Stimulated activated CD4-positive, alpha-beta T cell treated with anti-CD3 and anti-CD28 coated beads, TNF-alpha, amount 100 ng/mL, for 1 hour (primary cell): ENCODE measurements around the gene HERC3.

Experiments
- DNase-seq, 3 donors: peaks; one replicate each; pipeline ENCODE4 v3.0.0-alpha.2; 2020; ENCODE audit warnings: low read depth in 3 of 3, low spot score in 1 of 3

HERC3 gene

DNA sequence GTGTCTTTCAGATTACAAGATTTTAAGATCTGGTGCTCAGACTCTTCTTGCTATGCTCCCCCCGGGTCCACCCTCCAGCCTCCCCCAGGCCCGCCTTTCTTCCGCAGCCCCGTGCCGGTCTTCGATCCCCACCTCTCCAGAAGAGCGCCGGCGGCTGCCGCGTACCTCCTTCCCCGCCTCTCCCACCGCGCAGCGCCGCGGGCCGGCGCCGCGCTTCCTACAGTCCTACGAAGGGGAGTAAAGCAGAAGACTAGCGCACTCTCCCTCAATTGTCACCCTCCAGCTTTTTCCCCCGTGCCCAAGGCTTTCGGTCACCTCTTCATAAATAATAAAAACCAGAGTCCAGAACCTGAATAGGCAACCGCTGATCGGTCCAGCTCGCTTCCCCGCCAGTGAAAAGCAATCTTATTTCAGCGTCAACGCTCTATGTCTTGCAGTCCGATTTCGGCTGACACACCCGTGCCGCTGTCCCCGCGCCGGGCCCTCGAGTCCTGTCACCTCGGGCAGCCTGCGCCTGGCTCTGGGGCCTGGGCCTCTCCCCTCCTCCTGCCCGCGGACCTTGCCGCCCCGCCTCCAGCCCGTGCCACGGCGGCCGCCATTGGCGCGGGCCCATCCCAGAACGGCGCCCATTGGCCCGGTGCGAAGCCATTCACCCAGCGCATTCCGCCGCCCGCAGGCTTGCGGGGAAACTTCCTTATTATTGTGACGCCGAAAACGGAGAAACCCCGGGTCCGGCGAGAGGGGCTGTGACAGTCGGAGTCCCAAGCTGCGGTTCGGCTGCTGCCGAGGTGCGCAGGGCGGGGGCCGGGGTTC lies at the start of gene HERC3:
TSS of gene HERC3 (plus strand) at position 694 of the 813 bp plus-strand sequence. CDS start 13,344 bp downstream, outside the sequence.
- DNase-seq = peak; percentile 66 to 81 (median 76)

DNA sequence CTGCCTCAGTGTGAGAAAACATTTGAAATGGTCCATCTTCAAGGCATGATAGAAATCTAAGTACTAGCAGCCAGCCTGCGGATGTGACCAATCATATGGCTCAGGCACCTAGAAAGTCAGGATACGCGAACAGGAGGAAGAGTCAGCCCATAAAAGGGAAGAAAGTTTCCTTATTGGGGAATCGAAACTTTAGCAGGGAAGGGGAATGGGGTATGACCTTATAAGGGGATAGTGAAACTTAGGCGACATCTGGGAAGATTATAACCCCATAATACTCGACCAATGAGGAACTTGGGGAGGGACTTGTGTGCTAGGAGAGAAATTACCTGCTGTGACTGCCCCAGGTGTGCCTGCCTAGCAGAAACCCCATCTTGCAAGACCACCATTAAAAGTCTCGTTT lies 42.5 kb upstream of the HERC3 start:
- no peak for DNase-seq

- DNase-seq = no peak
Observed at GRCh38 chr4:88567591-88567990, 24.7 kb upstream of the HERC3 start.

GRCh38 chr4:88570001-88570400 lies 22.3 kb upstream of the HERC3 start:
- no peak for DNase-seq

DNA sequence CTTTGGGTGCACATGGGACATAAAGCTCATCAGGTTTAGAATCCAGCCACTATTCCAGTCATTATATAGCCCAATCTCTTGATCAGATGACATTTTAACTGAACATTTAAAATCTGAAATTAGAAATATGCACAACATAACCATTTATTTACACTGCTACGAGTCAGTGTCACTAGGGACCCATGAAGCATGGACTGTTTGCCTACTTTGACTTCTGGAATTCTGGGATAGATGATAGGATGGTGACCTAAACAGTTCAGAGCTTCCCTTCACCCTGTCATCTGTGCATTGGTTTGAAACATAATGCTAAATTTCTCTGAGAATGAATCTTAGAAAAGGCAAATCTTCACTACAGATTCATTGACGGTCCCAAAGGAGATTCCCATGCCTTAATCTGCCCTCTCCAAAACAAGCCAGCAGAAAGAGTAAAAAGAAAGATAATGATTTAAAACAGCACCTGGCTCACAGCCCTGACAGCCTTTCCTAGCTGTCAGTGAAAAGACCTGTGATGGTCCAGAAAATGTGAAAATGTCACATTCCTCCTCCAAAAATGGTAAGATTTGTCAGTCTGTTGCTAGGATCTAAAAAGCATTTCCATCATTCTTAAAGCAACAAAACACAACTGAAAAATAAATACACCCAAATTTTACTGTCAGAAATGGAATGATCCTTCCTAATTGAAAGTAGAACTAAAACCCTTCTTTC lies 18.9 kb upstream of the HERC3 start:
- no peak for DNase-seq

GRCh38 chr4:88573995-88574394 lies 18.3 kb upstream of the HERC3 start:
- no peak for DNase-seq

DNA sequence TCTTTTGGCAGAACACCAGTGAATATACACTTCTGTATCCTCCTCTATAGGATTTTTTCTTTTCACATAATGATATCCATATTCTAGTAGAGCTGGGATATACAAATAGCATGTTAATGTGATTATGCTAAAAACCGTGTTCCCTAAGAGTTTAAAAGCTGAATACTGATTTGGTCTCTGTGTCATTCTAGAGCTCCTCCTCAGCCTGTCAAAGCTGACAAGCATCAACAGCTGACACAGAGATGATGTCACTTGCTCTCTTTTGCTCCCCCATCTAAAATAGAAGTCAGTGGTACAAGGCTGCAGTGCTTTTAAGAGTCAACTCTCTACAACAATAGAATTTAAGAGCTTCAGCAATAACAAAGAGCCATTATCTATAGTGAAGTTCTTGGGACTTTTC lies 17.1 kb upstream of the HERC3 start:
- no peak for DNase-seq

DNA sequence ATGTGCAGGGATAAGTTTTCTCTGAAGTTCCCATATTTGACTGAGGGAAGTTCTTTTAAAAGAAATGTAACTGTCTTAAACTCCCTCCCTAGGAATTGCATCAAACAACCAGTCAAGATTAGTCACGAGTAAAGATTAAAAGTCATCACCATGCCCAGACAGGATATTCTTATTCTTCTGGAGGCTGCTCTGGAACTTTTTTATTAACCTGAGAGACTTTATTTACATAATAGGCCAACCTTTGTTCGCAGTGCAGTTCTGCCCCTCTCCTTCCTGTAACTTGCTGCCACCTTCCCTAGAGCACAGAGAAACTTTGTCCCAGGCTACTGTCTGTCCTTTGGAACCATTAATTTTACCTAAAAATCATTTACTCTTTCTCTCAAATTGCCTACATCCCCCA lies 9.8 kb upstream of the HERC3 start:
- DNase-seq = no peak

DNA sequence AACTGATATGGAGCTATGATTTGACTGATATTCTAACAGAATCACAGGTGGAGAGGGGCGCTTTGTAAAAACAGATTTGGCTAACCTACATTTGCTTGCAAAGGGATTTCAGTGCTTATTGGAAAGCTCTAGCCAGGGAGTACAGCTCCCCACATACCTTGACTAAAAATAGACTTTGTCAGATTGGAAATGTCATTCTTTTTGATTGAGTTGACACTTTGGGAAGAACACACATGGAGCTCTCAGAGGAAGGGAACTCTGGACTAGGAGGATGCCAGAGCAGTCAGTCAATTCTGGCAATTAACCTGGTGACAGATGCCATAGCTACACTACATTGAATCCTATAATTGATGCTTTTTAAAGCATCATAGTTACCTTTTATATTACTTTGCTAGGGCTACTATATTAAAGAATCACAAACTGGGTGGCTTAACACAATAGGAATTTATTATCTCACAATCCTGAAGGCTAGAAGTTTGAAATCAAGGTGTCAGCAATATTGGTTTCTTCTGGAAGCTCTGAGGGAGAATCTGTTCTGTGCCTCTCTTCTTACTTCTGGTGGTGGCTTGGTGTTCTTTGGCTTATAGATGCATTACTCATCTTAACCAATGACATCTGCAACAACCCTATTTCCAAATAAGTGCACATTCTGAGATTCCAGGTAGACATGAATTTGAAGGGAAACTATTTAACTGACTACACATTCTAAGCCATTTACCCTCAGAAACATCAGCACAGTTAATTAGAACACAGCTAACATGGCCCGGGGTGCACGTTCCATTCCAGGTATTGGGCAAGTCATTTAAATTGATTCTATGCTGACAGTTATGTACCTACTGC lies 8.4 kb upstream of the HERC3 start:
- no peak for DNase-seq

DNA sequence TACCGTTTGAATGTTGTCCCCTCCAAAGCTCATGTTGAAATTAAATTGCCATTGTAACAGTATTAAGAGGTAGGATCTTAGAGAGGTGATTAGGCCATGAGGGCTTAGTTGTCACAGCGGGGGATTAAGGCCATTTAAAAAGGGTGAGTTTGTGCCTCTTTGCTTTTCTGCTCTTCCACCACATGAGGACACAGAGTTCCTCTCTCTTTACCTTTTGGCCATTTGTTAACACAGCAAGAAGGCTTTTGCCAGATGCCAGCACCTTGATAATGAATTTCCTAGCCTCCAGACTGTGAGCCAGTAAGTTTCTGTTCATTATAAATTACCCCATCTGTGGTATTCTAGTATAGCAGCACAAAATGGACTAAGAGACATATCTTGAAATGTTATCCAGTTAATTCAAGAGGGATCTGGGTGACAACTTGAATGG lies 7.8 kb upstream of the HERC3 start:
- DNase-seq = no peak

- DNase-seq = no peak
Observed at GRCh38 chr4:88585917-88586316, 6.4 kb upstream of the HERC3 start.

GRCh38 chr4:88587306-88587705 lies 5.0 kb upstream of the HERC3 start:
- DNase-seq = no peak

- DNase-seq = peak; percentile 49 to 80 (median 62)
Observed at GRCh38 chr4:88592600-88593448, 544 bp downstream of the HERC3 start.

- DNase-seq = no peak
Observed at GRCh38 chr4:88597970-88598660, 5.8 kb downstream of the HERC3 start.

GRCh38 chr4:88599298-88599697 lies 7.0 kb downstream of the HERC3 start:
- DNase-seq = no peak

DNA sequence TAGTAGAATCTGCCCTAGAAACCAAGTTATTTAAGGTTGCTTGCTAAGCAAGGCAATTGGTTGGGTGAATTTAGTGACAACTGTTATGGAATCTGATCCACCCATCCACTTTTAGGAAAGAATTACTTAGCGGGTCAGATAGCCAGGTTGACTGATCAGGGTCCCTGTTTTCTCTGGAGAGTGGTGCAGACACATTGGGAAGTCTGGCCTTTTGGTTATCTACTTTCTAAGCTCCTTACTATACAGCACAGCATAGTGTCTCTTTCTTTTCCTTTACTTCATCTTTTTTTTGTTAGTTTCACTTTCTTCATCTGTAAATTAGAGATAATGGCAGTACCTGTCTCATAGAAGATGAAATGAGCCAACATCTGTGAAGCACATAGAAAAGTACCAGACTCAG lies 7.4 kb downstream of the HERC3 start:
- DNase-seq = no peak

- DNase-seq = no peak
Observed at GRCh38 chr4:88600176-88600838, 8.0 kb downstream of the HERC3 start.

DNA sequence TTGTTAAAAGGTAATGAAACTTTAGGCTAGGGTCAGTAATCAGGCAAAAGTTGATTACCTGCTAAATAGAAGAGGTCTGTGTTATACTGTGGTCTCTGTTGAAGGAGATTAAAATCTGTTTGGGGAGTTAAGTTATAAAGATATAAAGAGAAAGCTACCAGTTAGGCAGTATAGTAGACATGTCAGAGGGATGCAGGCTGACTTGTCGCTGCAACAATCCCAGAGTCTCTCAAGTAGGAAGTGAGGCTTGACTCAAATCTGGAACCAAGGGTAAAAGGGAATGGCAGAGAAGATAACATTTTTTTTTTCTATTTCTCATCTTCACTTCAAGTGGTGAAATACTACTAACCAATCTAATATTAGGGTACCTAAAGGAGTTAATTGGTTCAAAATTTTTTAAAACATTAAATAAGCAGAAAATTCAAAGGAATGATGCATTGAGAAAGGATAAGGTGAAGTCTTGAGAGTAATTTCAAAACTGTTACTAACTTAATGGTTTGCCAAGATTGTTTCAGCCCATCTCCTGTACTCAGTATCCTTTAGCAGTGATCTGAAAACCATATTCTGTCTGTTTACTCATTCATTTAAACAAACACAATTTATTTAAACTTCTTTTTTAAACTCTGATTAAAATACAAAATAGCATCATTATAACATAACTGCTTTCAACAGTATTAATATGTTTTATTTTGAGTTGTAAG lies 12.8 kb downstream of the HERC3 start:
- DNase-seq = no peak

- DNase-seq = no peak
Observed at GRCh38 chr4:88605736-88606135, 13.5 kb downstream of the HERC3 start.
